K562 (cell line): ENCODE measurements around the gene CAPN10.

ENCODE experiments used
- HDAC2 ChIP-seq: fragments of 450-650 bp; IDR thresholded peaks from 2 replicates; pipeline ENCODE4 v1.6.1; 2016; ENCODE audit warnings: mild to moderate bottlenecking
- NFE2L1 ChIP-seq: fragments of 450-650 bp; IDR thresholded peaks from 2 replicates; pipeline ENCODE4 v1.6.1; 2016; ENCODE audit warnings: missing genetic modification characterization, low read depth, mild to moderate bottlenecking, missing compliant biosample characterization, moderate library complexity, borderline replicate concordance
- POLR2AphosphoS5 ChIP-seq: IDR thresholded peaks from 2 replicates; pipeline ENCODE4 v1.6.1; 2011; ENCODE audit warnings: mild to moderate bottlenecking, low read depth, low read length, moderate library complexity; ENCODE audit not compliant: control insufficient read depth, insufficient read depth
- RNF2 ChIP-seq: sonication (generic); IDR thresholded peaks from 2 replicates; pipeline ENCODE4 v1.6.1; 2016
- TCF7L2 ChIP-seq: fragments of 150-350 bp; IDR thresholded peaks from 2 replicates; pipeline ENCODE4 v1.6.1; 2016; ENCODE audit warnings: low read depth, mild to moderate bottlenecking, low read length, moderate library complexity
- ZBTB5 ChIP-seq: fragments of 450-650 bp; IDR thresholded peaks from 2 replicates; pipeline ENCODE4 v1.6.1; 2017; ENCODE audit warnings: antibody characterized with exemption
- ZNF23 ChIP-seq: fragments of 250-450 bp; sonication (Bioruptor Pico); IDR thresholded peaks from 2 replicates; pipeline ENCODE4 v1.4.0; 2020; ENCODE audit warnings: mild to moderate bottlenecking
- ZSCAN29 ChIP-seq: fragments of 450-650 bp; IDR thresholded peaks from 2 replicates; pipeline ENCODE4 v1.6.1; 2017
- TF ChIP-seq, protein P1 (sequence below): fragments of 250-450 bp; sonication (Bioruptor Pico); IDR thresholded peaks from 2 replicates; pipeline ENCODE4 v1.5.0; 2022; ENCODE audit warnings: mild to moderate bottlenecking

- TF ChIP-seq RNF2 (no peak), NFE2L1 (tag) (no peak), HDAC2 (no peak), ZSCAN29 (no peak), TCF7L2 (no peak), ZNF23 (CRISPR knock-in tag) (no peak), POLR2AphosphoS5 (no peak), ZBTB5 (no peak)
- TF ChIP-seq, protein P1, sequence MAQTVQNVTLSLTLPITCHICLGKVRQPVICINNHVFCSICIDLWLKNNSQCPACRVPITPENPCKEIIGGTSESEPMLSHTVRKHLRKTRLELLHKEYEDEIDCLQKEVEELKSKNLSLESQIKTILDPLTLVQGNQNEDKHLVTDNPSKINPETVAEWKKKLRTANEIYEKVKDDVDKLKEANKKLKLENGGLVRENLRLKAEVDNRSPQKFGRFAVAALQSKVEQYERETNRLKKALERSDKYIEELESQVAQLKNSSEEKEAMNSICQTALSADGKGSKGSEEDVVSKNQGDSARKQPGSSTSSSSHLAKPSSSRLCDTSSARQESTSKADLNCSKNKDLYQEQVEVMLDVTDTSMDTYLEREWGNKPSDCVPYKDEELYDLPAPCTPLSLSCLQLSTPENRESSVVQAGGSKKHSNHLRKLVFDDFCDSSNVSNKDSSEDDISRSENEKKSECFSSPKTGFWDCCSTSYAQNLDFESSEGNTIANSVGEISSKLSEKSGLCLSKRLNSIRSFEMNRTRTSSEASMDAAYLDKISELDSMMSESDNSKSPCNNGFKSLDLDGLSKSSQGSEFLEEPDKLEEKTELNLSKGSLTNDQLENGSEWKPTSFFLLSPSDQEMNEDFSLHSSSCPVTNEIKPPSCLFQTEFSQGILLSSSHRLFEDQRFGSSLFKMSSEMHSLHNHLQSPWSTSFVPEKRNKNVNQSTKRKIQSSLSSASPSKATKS, result no peak
Observed at GRCh38 chr2:240605867-240606743, 19.6 kb downstream of the CAPN10 start.
